SU-DHL-6 (cell line): ENCODE results near the gene RUNX2.

Experiments used
- H2AFZ ChIP-seq: fragments of 200-600 bp; sonication (generic); 2 replicates; pipeline ENCODE4 v1.6.1; 2014; ENCODE audit warnings: low read depth, mild to moderate bottlenecking, moderate library complexity, mixed read lengths, antibody characterized with exemption, low read length; ENCODE audit not compliant: severe bottlenecking
- H3F3A ChIP-seq: fragments of 200-600 bp; shearing (Covaris generic); 2 replicates; pipeline ENCODE4 v1.6.0; 2016; ENCODE audit warnings: antibody characterized with exemption, mild to moderate bottlenecking; ENCODE audit not compliant: insufficient read depth
- H3K27ac ChIP-seq: fragments of 200-600 bp; sonication (generic); 2 replicates; pipeline ENCODE4 v1.5.1; 2016; ENCODE audit warnings: low read depth, mild to moderate bottlenecking, low read length, moderate library complexity, mixed read lengths
- H3K27me3 ChIP-seq: fragments of 200-600 bp; sonication (generic), shearing (Covaris generic); 2 replicates; pipeline ENCODE4 v1.6.0; 2014; ENCODE audit warnings: mild to moderate bottlenecking, low read length
- H3K36me3 ChIP-seq: fragments of 200-600 bp; sonication (generic); 2 replicates; pipeline ENCODE4 v1.6.1; 2014; ENCODE audit warnings: mild to moderate bottlenecking, low read length, mixed read lengths
- H3K4me2 ChIP-seq: fragments of 300-600, 200-600 bp; shearing (Covaris generic), sonication (generic); 2 replicates; pipeline ENCODE4 v1.6.0; 2014; ENCODE audit warnings: low read length, low read depth, mild to moderate bottlenecking; ENCODE audit not compliant: poor library complexity, severe bottlenecking
- H3K4me3 ChIP-seq: fragments of 200-600 bp; sonication (generic); 2 replicates; pipeline ENCODE4 v1.5.1; 2014; ENCODE audit warnings: antibody characterized with exemption, low read length, mild to moderate bottlenecking, mixed read lengths; ENCODE audit not compliant: insufficient read depth, poor library complexity, severe bottlenecking
- H3K79me2 ChIP-seq: fragments of 200-600 bp; sonication (generic); 2 replicates; pipeline ENCODE4 v1.6.1; 2014; ENCODE audit warnings: mild to moderate bottlenecking, low read length, moderate library complexity; ENCODE audit not compliant: insufficient read depth
- H3K9ac ChIP-seq: fragments of 200-600 bp; sonication (generic); 2 replicates; pipeline ENCODE4 v1.7.0; 2014; ENCODE audit warnings: mild to moderate bottlenecking, low read length
- H3K9me2 ChIP-seq: fragments of 200-600 bp; sonication (generic); replicated peaks from 2 replicates; pipeline ENCODE4 v1.6.1; 2014; ENCODE audit warnings: low read length; ENCODE audit not compliant: insufficient read depth
- H3K9me3 ChIP-seq: fragments of 200-600 bp; sonication (generic); 2 replicates; pipeline ENCODE4 v1.6.1; 2014; ENCODE audit warnings: low read length, mixed read lengths; ENCODE audit not compliant: insufficient read depth
- H4K20me1 ChIP-seq: fragments of 200-600 bp; sonication (generic); 2 replicates; pipeline ENCODE4 v1.6.1; 2014; ENCODE audit warnings: low read depth, mild to moderate bottlenecking, antibody characterized with exemption, low read length, moderate library complexity, mixed read lengths
- CTCF ChIP-seq: fragments of 200-600 bp; sonication (generic); IDR thresholded peaks from one replicate; pipeline ENCODE4 v1.5.1; 2017; ENCODE audit warnings: antibody characterized with exemption, mild to moderate bottlenecking, low read length, moderate library complexity; ENCODE audit not compliant: insufficient read depth, poor library complexity, severe bottlenecking
- EZH2phosphoT487 ChIP-seq: fragments of 200-600 bp; sonication (generic), shearing (Covaris generic); conservative IDR thresholded peaks from 2 replicates; pipeline ENCODE4 v1.6.1; 2018; ENCODE audit warnings: mild to moderate bottlenecking, antibody characterized with exemption, low read length, moderate library complexity, mixed read lengths

Gene RUNX2

DNA sequence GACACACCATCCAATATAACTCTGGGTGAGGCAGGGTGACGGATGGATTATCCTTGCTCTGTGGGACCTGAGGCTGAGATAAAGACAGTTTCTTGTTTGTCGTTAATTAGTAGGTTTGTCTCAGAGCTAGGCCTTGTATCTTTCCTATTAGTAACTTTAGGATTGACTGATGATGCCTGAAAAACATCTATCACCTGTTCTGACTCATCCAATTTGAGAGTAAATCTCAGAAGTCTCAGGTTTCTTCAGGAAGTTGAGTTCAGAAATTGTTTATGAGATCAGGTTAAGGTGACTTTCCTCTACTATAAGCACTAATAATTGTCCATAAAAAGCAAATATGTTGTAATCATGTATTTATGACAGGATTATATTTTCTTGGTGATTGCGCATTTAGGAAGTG lies 179.1 kb downstream of the RUNX2 start:
- Histone ChIP-seq H3K79me2 (no peaks in the 10 kb centered on the region), H3F3A (no peaks in the 10 kb centered on the region), H3K9ac (no peak overlapping the region), H3K9me3 (no peaks in the 10 kb centered on the region), H3K4me2 (no peak overlapping the region), H3K9me2 (no peaks in the 10 kb centered on the region), H3K27me3 (no peaks in the 10 kb centered on the region), H2AFZ (no peak overlapping the region), H3K27ac (no peak overlapping the region), H3K4me3 (no peak overlapping the region), H4K20me1 (no peaks in the 10 kb centered on the region), H3K36me3 (no peaks in the 10 kb centered on the region)
- TF ChIP-seq CTCF = no peak
- TF ChIP-seq EZH2phosphoT487 = no peak

DNA sequence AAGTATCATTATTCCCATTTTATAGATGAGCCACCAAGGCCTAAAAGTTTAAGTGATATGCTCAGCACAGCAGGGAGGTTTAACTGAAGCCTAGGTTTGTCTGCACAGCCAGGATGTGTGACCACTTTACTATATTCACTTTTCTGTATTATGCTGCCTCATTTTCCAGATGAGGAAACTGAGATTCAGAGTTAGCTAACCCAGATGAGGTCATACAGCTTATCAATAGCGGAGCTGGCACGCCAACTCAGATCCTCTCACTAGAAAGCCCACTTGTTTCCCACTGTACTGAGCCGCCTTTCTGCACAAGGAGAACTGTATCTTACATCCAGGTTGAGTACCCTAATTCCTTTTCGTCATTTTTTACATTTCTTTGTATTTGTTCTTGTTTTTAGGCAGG lies 181.3 kb downstream of the RUNX2 start:
- no peaks in the 10 kb centered on the region for H3F3A ChIP-seq
- H2AFZ ChIP-seq = no peak overlapping the region
- H3K4me3 ChIP-seq = no peak overlapping the region
- H4K20me1 ChIP-seq = no peaks in the 10 kb centered on the region
- no peaks in the 10 kb centered on the region for H3K79me2 ChIP-seq
- H3K9me2 ChIP-seq = no peaks in the 10 kb centered on the region
- no peaks in the 10 kb centered on the region for H3K27me3 ChIP-seq
- TF ChIP-seq CTCF = no peak
- no peak for TF ChIP-seq EZH2phosphoT487
- H3K36me3 ChIP-seq = no peaks in the 10 kb centered on the region
- H3K4me2 ChIP-seq = no peak overlapping the region
- no peak overlapping the region for H3K27ac ChIP-seq
- no peak overlapping the region for H3K9ac ChIP-seq
- H3K9me3 ChIP-seq = no peaks in the 10 kb centered on the region

GRCh38 chr6:45512717-45513116 lies 184.6 kb downstream of the RUNX2 start:
- Histone ChIP-seq H3K4me3 (no peak overlapping the region), H3K36me3 (no peaks in the 10 kb centered on the region), H3K9me3 (no peaks in the 10 kb centered on the region), H3K27me3 (no peaks in the 10 kb centered on the region), H3K4me2 (no peak overlapping the region), H3K9ac (no peak overlapping the region), H3K27ac (no peak overlapping the region), H4K20me1 (no peaks in the 10 kb centered on the region), H3F3A (no peaks in the 10 kb centered on the region), H3K9me2 (no peaks in the 10 kb centered on the region), H2AFZ (no peak overlapping the region), H3K79me2 (no peaks in the 10 kb centered on the region)
- no peak for TF ChIP-seq EZH2phosphoT487
- TF ChIP-seq CTCF = no peak

GRCh38 chr6:45513213-45513618 lies 185.1 kb downstream of the RUNX2 start:
- no peak for TF ChIP-seq EZH2phosphoT487
- TF ChIP-seq CTCF = no peak
- H2AFZ ChIP-seq = no peak overlapping the region

More at GRCh38 chr6:45513213-45513618, 185.1 kb downstream of the RUNX2 start:
- no peaks in the 10 kb centered on the region for H3K79me2 ChIP-seq
- H3K9me2 ChIP-seq = no peaks in the 10 kb centered on the region
- no peaks in the 10 kb centered on the region for H4K20me1 ChIP-seq
- H3K4me3 ChIP-seq = no peak overlapping the region
- no peak overlapping the region for H3K9ac ChIP-seq
- H3K9me3 ChIP-seq = no peaks in the 10 kb centered on the region
- H3K4me2 ChIP-seq = no peak overlapping the region
- no peaks in the 10 kb centered on the region for H3K36me3 ChIP-seq
- no peaks in the 10 kb centered on the region for H3F3A ChIP-seq
- H3K27me3 ChIP-seq = no peaks in the 10 kb centered on the region
- no peak overlapping the region for H3K27ac ChIP-seq
